Transverse colon (tissue), 3 donors: ENCODE results near the gene CCN6.

Experiments used
- POLR2A ChIP-seq: fragments of 450-650 bp; IDR thresholded peaks from one replicate; pipeline ENCODE4 v1.6.1; 2016; ENCODE audit warnings: antibody characterized with exemption, mild to moderate bottlenecking, moderate library complexity
- TF ChIP-seq, protein P1 (sequence below), 5 experiments: fragments of 200-600 bp in 3 of 5; fragments of 450-650 bp in 2 of 5; sonication (generic) in 3 of 5; IDR thresholded peaks; 1 replicate in 2 of 5; 2 replicates in 3 of 5; pipeline ENCODE4 v1.5.1; 2016 to 2017; ENCODE audit warnings: antibody characterized with exemption in 5 of 5, inconsistent platforms in 3 of 5, mild to moderate bottlenecking in 2 of 5, moderate library complexity in 1 of 5

DNA sequence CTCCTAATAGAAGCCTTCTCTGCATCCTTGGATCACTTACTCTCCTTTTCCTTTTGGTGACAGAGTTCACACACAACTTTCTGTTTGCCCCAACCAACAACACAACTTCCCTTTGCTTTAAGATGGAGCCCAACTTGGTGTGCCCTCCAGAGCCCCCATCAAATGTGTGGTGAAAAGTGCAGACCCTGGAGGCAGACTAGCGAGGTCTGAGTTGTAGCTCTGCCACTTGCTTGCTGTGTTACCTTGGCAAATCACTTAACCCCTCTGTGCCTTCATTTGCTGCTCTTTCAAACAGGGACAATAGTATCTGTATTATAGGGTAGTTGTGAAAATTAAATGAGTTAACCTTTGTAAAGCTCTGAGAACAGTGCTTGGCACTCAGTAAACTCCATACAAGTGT is 34.3 kb upstream of the CCN6 start:
- no peak for TF ChIP-seq POLR2A
- TF ChIP-seq, protein P1, sequence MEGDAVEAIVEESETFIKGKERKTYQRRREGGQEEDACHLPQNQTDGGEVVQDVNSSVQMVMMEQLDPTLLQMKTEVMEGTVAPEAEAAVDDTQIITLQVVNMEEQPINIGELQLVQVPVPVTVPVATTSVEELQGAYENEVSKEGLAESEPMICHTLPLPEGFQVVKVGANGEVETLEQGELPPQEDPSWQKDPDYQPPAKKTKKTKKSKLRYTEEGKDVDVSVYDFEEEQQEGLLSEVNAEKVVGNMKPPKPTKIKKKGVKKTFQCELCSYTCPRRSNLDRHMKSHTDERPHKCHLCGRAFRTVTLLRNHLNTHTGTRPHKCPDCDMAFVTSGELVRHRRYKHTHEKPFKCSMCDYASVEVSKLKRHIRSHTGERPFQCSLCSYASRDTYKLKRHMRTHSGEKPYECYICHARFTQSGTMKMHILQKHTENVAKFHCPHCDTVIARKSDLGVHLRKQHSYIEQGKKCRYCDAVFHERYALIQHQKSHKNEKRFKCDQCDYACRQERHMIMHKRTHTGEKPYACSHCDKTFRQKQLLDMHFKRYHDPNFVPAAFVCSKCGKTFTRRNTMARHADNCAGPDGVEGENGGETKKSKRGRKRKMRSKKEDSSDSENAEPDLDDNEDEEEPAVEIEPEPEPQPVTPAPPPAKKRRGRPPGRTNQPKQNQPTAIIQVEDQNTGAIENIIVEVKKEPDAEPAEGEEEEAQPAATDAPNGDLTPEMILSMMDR (IDR thresholded peaks at IDR 0.05): no peak
